GM23338 (cell line): ENCODE data around the gene SLC35F6.

Experiments used
- CTCF ChIP-seq, 2 experiments: fragments of 200-600 bp in 1 of 2; sonication (generic) in 1 of 2; conservative IDR thresholded peaks; 2 replicates each; pipeline versions ENCODE4 v1.5.1 to v1.6.1; 2016 to 2017; ENCODE audit warnings: antibody characterized with exemption in 2 of 2, low read depth in 2 of 2, mild to moderate bottlenecking in 2 of 2, moderate library complexity in 1 of 2
- EZH2 ChIP-seq: fragments of 200-600 bp; sonication (generic); IDR thresholded peaks from one replicate; pipeline ENCODE4 v1.8.0; 2017; ENCODE audit warnings: antibody characterized with exemption, mild to moderate bottlenecking, low read depth; ENCODE audit not compliant: unreplicated experiment
- POLR2AphosphoS5 ChIP-seq: IDR thresholded peaks from 2 replicates; pipeline ENCODE4 v1.6.1; 2016; ENCODE audit warnings: antibody characterized with exemption, low read depth
- REST ChIP-seq: IDR thresholded peaks from one replicate; pipeline ENCODE4 v1.6.1; 2018; ENCODE audit warnings: antibody characterized with exemption; ENCODE audit not compliant: unreplicated experiment
- STAT1 ChIP-seq: IDR thresholded peaks from one replicate; pipeline ENCODE4 v1.6.1; 2016; ENCODE audit warnings: antibody characterized with exemption; ENCODE audit not compliant: unreplicated experiment
- ZNF331 ChIP-seq: fragments of 250-450 bp; sonication (Bioruptor Pico); IDR thresholded peaks from 2 replicates; pipeline ENCODE4 v1.5.0; 2020; ENCODE audit warnings: low read depth, mild to moderate bottlenecking, moderate library complexity
- TF ChIP-seq, protein P1 (sequence below): IDR thresholded peaks from 2 replicates; pipeline ENCODE4 v1.6.1; 2016; ENCODE audit warnings: antibody characterized with exemption

DNA sequence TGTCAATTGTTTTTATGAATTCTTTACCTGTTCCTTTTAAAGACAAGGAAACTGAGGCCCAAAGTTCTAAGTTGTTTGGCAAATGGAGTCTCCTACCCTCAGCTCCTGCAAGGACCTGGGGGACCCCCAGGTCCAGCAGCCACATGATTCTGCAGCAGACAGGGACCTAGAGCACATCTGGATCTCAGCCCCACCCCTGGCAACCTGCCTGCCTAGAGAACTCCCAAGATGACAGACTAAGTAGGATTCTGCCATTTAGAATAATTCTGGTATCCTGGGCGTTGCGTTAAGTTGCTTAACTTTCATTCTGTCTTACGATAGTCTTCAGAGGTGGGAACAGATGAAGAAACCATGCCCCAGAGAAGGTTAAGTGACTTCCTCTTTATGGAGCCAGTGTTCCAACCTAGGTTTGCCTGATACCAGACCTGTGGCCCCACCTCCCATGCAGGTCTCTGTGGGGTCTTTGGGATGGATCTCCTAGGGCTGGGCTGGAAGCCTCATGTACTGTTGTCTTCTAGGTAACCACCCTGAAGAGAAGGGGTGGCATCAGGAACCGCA lies 16.2 kb downstream of the SLC35F6 start:
- TF ChIP-seq POLR2AphosphoS5 (no peak), CTCF (conservative IDR thresholded peaks at IDR 0.05; ENCODE audit: low read depth in 2 of 2) (no peak), EZH2 (no peak), STAT1 (no peak), REST (no peak), ZNF331 (CRISPR knock-in tag) (no peak)
- TF ChIP-seq, protein P1, sequence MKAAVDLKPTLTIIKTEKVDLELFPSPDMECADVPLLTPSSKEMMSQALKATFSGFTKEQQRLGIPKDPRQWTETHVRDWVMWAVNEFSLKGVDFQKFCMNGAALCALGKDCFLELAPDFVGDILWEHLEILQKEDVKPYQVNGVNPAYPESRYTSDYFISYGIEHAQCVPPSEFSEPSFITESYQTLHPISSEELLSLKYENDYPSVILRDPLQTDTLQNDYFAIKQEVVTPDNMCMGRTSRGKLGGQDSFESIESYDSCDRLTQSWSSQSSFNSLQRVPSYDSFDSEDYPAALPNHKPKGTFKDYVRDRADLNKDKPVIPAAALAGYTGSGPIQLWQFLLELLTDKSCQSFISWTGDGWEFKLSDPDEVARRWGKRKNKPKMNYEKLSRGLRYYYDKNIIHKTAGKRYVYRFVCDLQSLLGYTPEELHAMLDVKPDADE, result no peak
